ENCODE measurements around the gene ARHGAP22. TPM values are rescaled to one million over a fixed set of nuclear protein-coding genes. Genes with fewer than 3 reads are reported as not detected.

The ARHGAP22 gene
- total and polyA plus RNA-seq, 2 of the 4 experiments (the other 2 are of a cell fraction): 28.3 to 30.2 TPM

DNA sequence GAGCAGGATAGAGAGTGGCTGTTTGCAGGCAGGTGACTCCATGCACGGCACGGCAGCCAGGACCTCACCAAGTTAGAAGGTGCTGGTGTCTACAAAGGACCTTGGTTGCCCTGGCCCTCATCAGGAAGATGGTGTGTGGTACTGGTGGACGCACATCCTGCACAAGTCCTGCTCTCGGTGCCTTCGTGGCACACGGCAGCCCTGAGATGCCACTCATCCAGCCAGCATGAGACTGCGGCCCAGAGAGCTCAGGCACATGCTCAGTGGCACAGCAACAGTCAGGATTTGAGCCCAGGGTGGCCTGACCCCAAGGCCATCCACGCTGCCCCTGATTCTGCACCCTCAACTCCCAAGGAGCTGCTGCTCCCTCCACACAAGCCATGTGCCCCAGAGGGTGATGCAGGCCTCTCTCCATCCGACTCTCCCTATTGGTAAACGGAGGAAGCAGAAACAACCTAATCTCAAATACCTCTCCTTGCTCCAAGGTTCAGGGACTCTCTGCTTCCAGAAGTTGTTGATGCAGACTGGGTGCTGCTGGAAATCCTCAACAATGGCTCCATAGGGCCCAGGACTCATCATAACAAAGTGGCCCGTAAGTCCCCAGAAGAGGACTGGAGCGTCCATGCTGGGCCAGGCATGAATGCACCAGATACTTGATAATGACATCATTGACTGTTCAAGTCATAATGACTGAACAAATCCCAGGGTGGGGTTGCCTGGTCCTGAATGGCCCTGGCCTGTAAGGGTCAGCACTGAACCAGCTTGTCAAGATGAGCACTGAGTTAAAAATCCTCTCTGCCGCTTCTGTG is 93.6 kb downstream of the ARHGAP22 start (continued):
- no peak for TF ChIP-seq MXI1 (IDR thresholded peaks at IDR 0.05; ENCODE audit: borderline replicate concordance, low read depth, low read length)

GRCh38 chr10:48509974-48510692 is 94.7 kb downstream of the ARHGAP22 start:
- H3K9ac ChIP-seq (ENCODE audit: low read depth, low read length): no peak overlapping the region
- no peak overlapping the region for H3K4me3 ChIP-seq (ENCODE audit: insufficient read depth, low read depth, low read length)
- peaks cover 42 to 81% of the 10 kb centered on the region in 2 experiments for H3K79me1 ChIP-seq (ENCODE audit: low read depth in 1 of 2, low read length in 2 of 2)
- TF ChIP-seq FOS (IDR thresholded peaks at IDR 0.05; ENCODE audit: low read depth, low read length) (no peak), RAD21 (IDR thresholded peaks at IDR 0.05; ENCODE audit: low read length) (peak; percentile 39), RFX5 (IDR thresholded peaks at IDR 0.05; ENCODE audit: low read depth, low read length) (no peak), CHD1 (IDR thresholded peaks at IDR 0.05; ENCODE audit: low read depth, low read length) (no peak), POLR2A (IDR thresholded peaks at IDR 0.05; ENCODE audit: low read depth, low read length) (no peak), SMC3 (IDR thresholded peaks at IDR 0.05; ENCODE audit: low read depth, low read length) (peak; percentile 27; the same call in 1 of the 2 replicates), CTCF (conservative IDR thresholded peaks at IDR 0.05; ENCODE audit: low read depth, low read length) (peak; percentile 38)
- no peak overlapping the region for H2BK20ac ChIP-seq (ENCODE audit: low read depth, low read length)
- H2AK5ac ChIP-seq (ENCODE audit: low read depth, low read length): no peak overlapping the region
- no peak overlapping the region for H4K8ac ChIP-seq (ENCODE audit: low read depth in 2 of 2, low read length in 2 of 2)
- H4K5ac ChIP-seq (ENCODE audit: low read depth, low read length): no peak overlapping the region
- H2AFZ ChIP-seq (replicated peaks; ENCODE audit: low read length, poor library complexity): no peak overlapping the region
- POLR2A ChIA-PET (ENCODE audit: unreplicated experiment): no interaction called here
- no peak overlapping the region for H2BK15ac ChIP-seq (ENCODE audit: low read depth, low read length)
- no TSS peak for BruUV-seq (replicated peaks)
- dilution Hi-C loops (cut with HindIII; ENCODE audit: low sequenced_read_pairs, unreplicated experiment): no loop called here
- H3K4me1 ChIP-seq (ENCODE audit: control insufficient read depth, insufficient read depth, low read length): peaks cover 7% of the 10 kb centered on the region
- CTCF ChIA-PET: no interaction called here
- peaks cover 38% of the 10 kb centered on the region for H3K9me1 ChIP-seq (ENCODE audit: insufficient read depth, low read length)
- DNase-seq (no peak), ATAC-seq (ENCODE audit: low read depth) (no peak)
- peaks cover 58% of the 10 kb centered on the region for H4K20me1 ChIP-seq (ENCODE audit: insufficient read depth, low read length)
- WGBS, 2 experiments (ENCODE audit: extremely low coverage in 2 of 2, insufficient read length in 1 of 2): 55% methylated on average over 2 of the region's 8 CpGs; no CpG with 5 or more reads in 1 of the 2 experiments
- H3K27ac ChIP-seq (ENCODE audit: insufficient read depth, low read length): no peak overlapping the region
- no peak overlapping the region for H3K4me2 ChIP-seq (ENCODE audit: low read depth, low read length)
- H4K91ac ChIP-seq (ENCODE audit: insufficient read depth, low read depth, low read length): no peak overlapping the region
- no peak overlapping the region for H3K18ac ChIP-seq (ENCODE audit: low read depth, low read length)
- no peaks in the 10 kb centered on the region for H3K27me3 ChIP-seq (ENCODE audit: control insufficient read depth, insufficient read depth, low read length)
- intact Hi-C loops (cut with micrococcal nuclease): loop anchor here (2.0 kb wide), 1 partner anchor 295 kb away; no protein-coding TSS in a partner anchor
- H3K36me3 ChIP-seq (ENCODE audit: control insufficient read depth, insufficient read depth, low read length): no peaks in the 10 kb centered on the region
- no peak overlapping the region; the same call in 1 of the 2 replicates for H3K23ac ChIP-seq (ENCODE audit: low read depth, low read length)
- in situ Hi-C loops (cut with MboI; ENCODE audit: low sequenced_read_pairs): loop anchor here (25.0 kb wide), 2 partner anchors 148 to 298 kb away; no protein-coding TSS in a partner anchor
- no peak overlapping the region for H3K14ac ChIP-seq (replicated peaks; ENCODE audit: low read depth, low read length)
- H2BK120ac ChIP-seq (ENCODE audit: low read depth, low read length): no peak overlapping the region
- H3K56ac ChIP-seq (ENCODE audit: extremely low read depth, insufficient read depth, low read length): no peak overlapping the region
- peak overlapping the region; percentile 35; the same call in 1 of the 2 replicates for H3K4ac ChIP-seq (ENCODE audit: low read depth, low read length)
- H2AK9ac ChIP-seq (replicated peaks; ENCODE audit: low read depth, low read length, poor library complexity): no peak overlapping the region
- H2BK5ac ChIP-seq (ENCODE audit: low read depth, low read length, poor library complexity, severe bottlenecking): no peak overlapping the region
- H3K9me3 ChIP-seq (ENCODE audit: control insufficient read depth, insufficient read depth, low read length): peaks cover 4% of the 10 kb centered on the region

Data from IMR-90 (cell line).